Renal cortical epithelial cell (primary cell): ENCODE data around the gene ANKRD2. TPM values are rescaled to one million over a fixed set of nuclear protein-coding genes. Genes with fewer than 3 reads are reported as not detected.
"Not testable (repeated sequence)": the region's sequence is repeated elsewhere in the genome, so short reads cannot be mapped to it uniquely, and the experiment has no call there.

ENCODE experiments used
- DNase-seq: peaks from one replicate; pipeline ENCODE4 v3.0.0-alpha.2; 2011; ENCODE audit warnings: low read depth
- total RNA-seq: library from RNA; depleted of rRNA; stranded (reverse); fragments of >200 nt; gene quantifications from 2 replicates; pipeline ENCODE4 v1.2.3, GENCODE V29; 2014

The ANKRD2 gene
- total RNA-seq, 1 donor from 2014 or later, result 31.3 TPM

- DNase-seq, result no peak
Measured at GRCh38 chr10:97546456-97547270, 25.9 kb upstream of the ANKRD2 start.

- no peak for DNase-seq
Measured at GRCh38 chr10:97547271-97547600, 25.3 kb upstream of the ANKRD2 start.

- DNase-seq, result no peak
Measured at GRCh38 chr10:97547962-97548361, 24.6 kb upstream of the ANKRD2 start.

- DNase-seq, result no peak
Measured at GRCh38 chr10:97548828-97549455, 23.6 kb upstream of the ANKRD2 start.

GRCh38 chr10:97549587-97550322, 22.8 kb upstream of the ANKRD2 start:
- DNase-seq, result no peak

- DNase-seq, result no peak
Measured at GRCh38 chr10:97550336-97551149, 22.0 kb upstream of the ANKRD2 start.

GRCh38 chr10:97551271-97551670, 21.3 kb upstream of the ANKRD2 start:
- no peak for DNase-seq

GRCh38 chr10:97553575-97554031, 19.0 kb upstream of the ANKRD2 start:
- peak; percentile 61 for DNase-seq

- not testable (repeated sequence) for DNase-seq
Measured at GRCh38 chr10:97554336-97554735, 18.2 kb upstream of the ANKRD2 start.

- peak; percentile 65 for DNase-seq
Measured at GRCh38 chr10:97555541-97555940, 17.0 kb upstream of the ANKRD2 start.

GRCh38 chr10:97560731-97561381, 11.7 kb upstream of the ANKRD2 start:
- DNase-seq, result peak; percentile 78

- DNase-seq, result peak; percentile 21
Measured at GRCh38 chr10:97561386-97562077, 11.0 kb upstream of the ANKRD2 start.

GRCh38 chr10:97562329-97562728, 10.2 kb upstream of the ANKRD2 start:
- not testable (repeated sequence) for DNase-seq

GRCh38 chr10:97563337-97563736, 9.2 kb upstream of the ANKRD2 start:
- DNase-seq, result no peak

GRCh38 chr10:97564776-97565175, 7.8 kb upstream of the ANKRD2 start:
- no peak for DNase-seq

- no peak for DNase-seq
Measured at GRCh38 chr10:97566336-97566996, 6.1 kb upstream of the ANKRD2 start.

GRCh38 chr10:97567891-97568290, 4.7 kb upstream of the ANKRD2 start:
- DNase-seq, result no peak

GRCh38 chr10:97570146-97570788, 2.3 kb upstream of the ANKRD2 start:
- DNase-seq, result no peak

GRCh38 chr10:97570789-97571471, 1.6 kb upstream of the ANKRD2 start:
- DNase-seq, result no peak
